HepG2 (cell line): ENCODE measurements around the gene IFT172. TPM values are rescaled to one million over a fixed set of nuclear protein-coding genes. Genes with fewer than 3 reads are reported as not detected.

Experiments used
- ARNT2 ChIP-seq: sonication (generic); formaldehyde crosslinking; IDR thresholded peaks from 2 replicates; pipeline ENCODE4 v1.8.0; 2022; ENCODE audit warnings: mild to moderate bottlenecking, low read depth, missing genetic modification reagents, moderate library complexity
- EP300 ChIP-seq, 3 experiments: sonication (generic) in 1 of 3; formaldehyde crosslinking in 1 of 3; IDR thresholded peaks; 2 replicates each; pipeline versions ENCODE4 v1.5.1 to v1.6.1; 2011 to 2020; ENCODE audit warnings: low read depth in 2 of 3, low read length in 2 of 3, borderline replicate concordance in 1 of 3, improper control_type of control experiment in 1 of 3, mild to moderate bottlenecking in 1 of 3, missing genetic modification reagents in 1 of 3, moderate library complexity in 1 of 3
- HNRNPK ChIP-seq: fragments of 200-400 bp; formaldehyde crosslinking; IDR thresholded peaks from 2 replicates; pipeline ENCODE4 v1.6.1; 2018; ENCODE audit warnings: low read length, low read depth, moderate library complexity, mild to moderate bottlenecking; ENCODE audit not compliant: poor library complexity, severe bottlenecking
- HOXA7 ChIP-seq: sonication (generic); formaldehyde crosslinking; IDR thresholded peaks from 2 replicates; pipeline ENCODE4 v1.8.1; 2022; ENCODE audit warnings: mild to moderate bottlenecking, missing genetic modification reagents, moderate library complexity
- MBNL3 ChIP-seq: fragments of 250-450 bp; sonication (Bioruptor Pico); conservative IDR thresholded peaks from 2 replicates; pipeline ENCODE4 v1.8.0; 2022; ENCODE audit warnings: mild to moderate bottlenecking, inconsistent platforms
- PAX8 ChIP-seq: sonication (generic); formaldehyde crosslinking; IDR thresholded peaks from 2 replicates; pipeline ENCODE4 v1.8.0; 2022; ENCODE audit warnings: mild to moderate bottlenecking, missing genetic modification reagents, borderline replicate concordance
- POLR2AphosphoS2 ChIP-seq: IDR thresholded peaks from 2 replicates; pipeline ENCODE4 v1.6.1; 2011; ENCODE audit warnings: low read depth, low read length, improper control_type of control experiment
- RBAK ChIP-seq: sonication (generic); formaldehyde crosslinking; IDR thresholded peaks from 2 replicates; pipeline ENCODE4 v1.5.1; 2020; ENCODE audit warnings: mild to moderate bottlenecking, missing genetic modification reagents
- RFXANK ChIP-seq: IDR thresholded peaks from 2 replicates; pipeline ENCODE4 v1.6.1; 2016
- SCMH1 ChIP-seq: sonication (generic); formaldehyde crosslinking; IDR thresholded peaks from 2 replicates; pipeline ENCODE4 v1.9.0; 2021; ENCODE audit warnings: missing genetic modification reagents, mild to moderate bottlenecking, borderline replicate concordance
- ZBTB3 ChIP-seq: sonication (generic); formaldehyde crosslinking; IDR thresholded peaks from 2 replicates; pipeline ENCODE4 v1.4.0; 2020; ENCODE audit warnings: low read depth, mild to moderate bottlenecking, moderate library complexity, missing genetic modification reagents, borderline replicate concordance
- ZMYM4 ChIP-seq: sonication (generic); formaldehyde crosslinking; IDR thresholded peaks from 2 replicates; pipeline ENCODE4 v1.8.1; 2023; ENCODE audit warnings: mild to moderate bottlenecking, missing genetic modification reagents
- ZNF264 ChIP-seq: sonication (generic); formaldehyde crosslinking; IDR thresholded peaks from 2 replicates; pipeline ENCODE4 v1.4.0; 2020; ENCODE audit warnings: missing genetic modification reagents
- polyA plus RNA-seq, 8 experiments: library from polyadenylated mRNA; depleted of rRNA in 3 of 8; stranded (reverse) in 7 of 8; unstranded in 1 of 8; fragments of >200 nt; fragmentation: Illumina TruSeq in 4 of 8; extraction: Trizol in 4 of 8; gene quantifications; 2 replicates each; pipeline versions ENCODE4 v1.2.1 to v1.2.3, GENCODE V29; 2011 to 2016; ENCODE audit warnings: low read depth in 4 of 8, missing spikeins in 1 of 8, mixed read lengths in 1 of 8; ENCODE audit not compliant: insufficient read depth in 1 of 8
- total RNA-seq, 5 experiments: library from RNA; depleted of rRNA; stranded (reverse); fragments of >200 nt; fragmentation: Illumina TruSeq; extraction: Trizol; gene quantifications; 2 replicates each; pipeline ENCODE4 v1.2.3, GENCODE V29; 2016; ENCODE audit warnings: low read depth in 1 of 5
- TF ChIP-seq, protein P1 (sequence below): sonication (generic); formaldehyde crosslinking; IDR thresholded peaks from 2 replicates; pipeline ENCODE4 v1.5.0; 2020; ENCODE audit warnings: mild to moderate bottlenecking, missing genetic modification reagents
- TF ChIP-seq, protein P2 (sequence below): sonication (generic); formaldehyde crosslinking; IDR thresholded peaks from 2 replicates; pipeline ENCODE4 v1.4.0; 2020; ENCODE audit warnings: mild to moderate bottlenecking, missing genetic modification reagents, borderline replicate concordance
- TF ChIP-seq, protein P3 (sequence below): sonication (generic); formaldehyde crosslinking; IDR thresholded peaks from 2 replicates; pipeline ENCODE4 v1.4.0; 2020; ENCODE audit warnings: missing genetic modification reagents, mild to moderate bottlenecking, borderline replicate concordance
- TF ChIP-seq, protein P4 (sequence below): IDR thresholded peaks from 2 replicates; pipeline ENCODE4 v1.6.1; 2016; ENCODE audit warnings: missing genetic modification reagents, missing compliant biosample characterization
- TF ChIP-seq, protein P5 (sequence below): sonication (generic); formaldehyde crosslinking; IDR thresholded peaks from 2 replicates; pipeline ENCODE4 v1.8.1; 2023; ENCODE audit warnings: mild to moderate bottlenecking, missing genetic modification reagents

Gene IFT172
- total and polyA plus RNA-seq, 2 of the 13 experiments (the other 11 are each of a cell fraction or from before 2014, with no cell fraction given), result 21.6 to 35.7 TPM

DNA sequence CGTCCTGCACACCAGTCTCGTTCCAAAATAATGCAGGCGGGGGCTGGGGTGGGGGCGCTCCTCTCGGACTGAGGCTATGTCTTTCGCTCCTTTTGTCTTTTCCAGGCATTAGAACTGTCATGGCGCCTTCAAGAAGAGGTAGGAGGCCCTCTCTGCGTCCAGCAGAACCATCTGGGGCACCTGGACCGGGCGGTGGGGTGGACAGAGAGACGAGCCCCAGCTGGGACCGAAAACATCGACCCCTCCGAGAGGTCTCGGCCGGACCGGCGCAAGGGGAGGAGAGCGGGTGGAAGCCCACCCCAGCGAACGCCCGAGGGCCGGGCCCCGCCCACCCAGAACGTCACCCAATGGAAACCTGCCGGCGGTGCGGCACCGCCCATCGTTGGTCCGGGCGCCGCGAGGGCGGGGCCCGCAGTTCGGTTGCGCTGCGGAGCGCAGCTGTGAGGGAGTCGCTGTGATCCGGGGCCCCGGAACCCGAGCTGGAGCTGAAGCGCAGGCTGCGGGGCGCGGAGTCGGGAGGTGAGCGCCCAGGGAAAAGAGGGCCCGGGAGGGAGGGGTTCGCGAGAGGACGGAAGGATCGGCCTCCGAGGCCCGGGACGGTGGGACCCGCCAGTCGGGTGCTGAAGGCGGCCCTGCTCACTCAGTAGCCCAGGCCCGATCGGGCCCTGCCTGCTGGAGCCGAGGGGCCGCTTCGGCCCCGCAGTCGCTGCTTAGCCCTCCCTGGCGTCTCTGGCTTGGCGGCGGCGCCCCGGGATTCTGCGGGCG is 61.1 kb downstream of the IFT172 start, which contains the start of gene NRBP1 (continued):
- TF ChIP-seq, protein P1, sequence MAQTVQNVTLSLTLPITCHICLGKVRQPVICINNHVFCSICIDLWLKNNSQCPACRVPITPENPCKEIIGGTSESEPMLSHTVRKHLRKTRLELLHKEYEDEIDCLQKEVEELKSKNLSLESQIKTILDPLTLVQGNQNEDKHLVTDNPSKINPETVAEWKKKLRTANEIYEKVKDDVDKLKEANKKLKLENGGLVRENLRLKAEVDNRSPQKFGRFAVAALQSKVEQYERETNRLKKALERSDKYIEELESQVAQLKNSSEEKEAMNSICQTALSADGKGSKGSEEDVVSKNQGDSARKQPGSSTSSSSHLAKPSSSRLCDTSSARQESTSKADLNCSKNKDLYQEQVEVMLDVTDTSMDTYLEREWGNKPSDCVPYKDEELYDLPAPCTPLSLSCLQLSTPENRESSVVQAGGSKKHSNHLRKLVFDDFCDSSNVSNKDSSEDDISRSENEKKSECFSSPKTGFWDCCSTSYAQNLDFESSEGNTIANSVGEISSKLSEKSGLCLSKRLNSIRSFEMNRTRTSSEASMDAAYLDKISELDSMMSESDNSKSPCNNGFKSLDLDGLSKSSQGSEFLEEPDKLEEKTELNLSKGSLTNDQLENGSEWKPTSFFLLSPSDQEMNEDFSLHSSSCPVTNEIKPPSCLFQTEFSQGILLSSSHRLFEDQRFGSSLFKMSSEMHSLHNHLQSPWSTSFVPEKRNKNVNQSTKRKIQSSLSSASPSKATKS (CRISPR knock-in tag), result 0 out of 2 replicates have a peak, but pooled peaks have one; percentile 92
- TF ChIP-seq RBAK (no peak), POLR2AphosphoS2 (peak; percentile 86), EP300 (IDR thresholded peaks at IDR 0.05; ENCODE audit: low read depth in 2 of 2, low read length in 2 of 2) (peak in 1 of 2 experiments; percentile 18; a peak in 2 of 4 replicates), EP300 (CRISPR knock-in tag; IDR thresholded peaks at IDR 0.05; ENCODE audit: borderline replicate concordance) (no peak; the same call in 1 of the 2 replicates), HOXA7 (no peak), ZMYM4 (CRISPR knock-in tag) (peak; percentile 89), HNRNPK (peak; percentile 96), ZNF264 (peak; percentile 34; the same call in 1 of the 2 replicates), ZBTB3 (CRISPR knock-in tag) (no peak; the same call in 1 of the 2 replicates), ARNT2 (CRISPR knock-in tag) (peak; percentile 86), SCMH1 (CRISPR knock-in tag) (no peak), PAX8 (peak; percentile 72; the same call in 1 of the 2 replicates), RFXANK (CRISPR knock-in tag) (0 out of 2 replicates have a peak, but pooled peaks have one; percentile 15), MBNL3 (CRISPR knock-in tag) (no peak)
- TF ChIP-seq, protein P2, sequence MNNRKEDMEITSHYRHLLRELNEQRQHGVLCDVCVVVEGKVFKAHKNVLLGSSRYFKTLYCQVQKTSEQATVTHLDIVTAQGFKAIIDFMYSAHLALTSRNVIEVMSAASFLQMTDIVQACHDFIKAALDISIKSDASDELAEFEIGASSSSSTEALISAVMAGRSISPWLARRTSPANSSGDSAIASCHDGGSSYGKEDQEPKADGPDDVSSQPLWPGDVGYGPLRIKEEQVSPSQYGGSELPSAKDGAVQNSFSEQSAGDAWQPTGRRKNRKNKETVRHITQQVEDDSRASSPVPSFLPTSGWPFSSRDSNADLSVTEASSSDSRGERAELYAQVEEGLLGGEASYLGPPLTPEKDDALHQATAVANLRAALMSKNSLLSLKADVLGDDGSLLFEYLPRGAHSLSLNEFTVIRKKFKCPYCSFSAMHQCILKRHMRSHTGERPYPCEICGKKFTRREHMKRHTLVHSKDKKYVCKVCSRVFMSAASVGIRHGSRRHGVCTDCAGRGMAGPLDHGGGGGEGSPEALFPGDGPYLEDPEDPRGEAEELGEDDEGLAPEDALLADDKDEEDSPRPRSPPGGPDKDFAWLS, result no peak
- TF ChIP-seq, protein P3, sequence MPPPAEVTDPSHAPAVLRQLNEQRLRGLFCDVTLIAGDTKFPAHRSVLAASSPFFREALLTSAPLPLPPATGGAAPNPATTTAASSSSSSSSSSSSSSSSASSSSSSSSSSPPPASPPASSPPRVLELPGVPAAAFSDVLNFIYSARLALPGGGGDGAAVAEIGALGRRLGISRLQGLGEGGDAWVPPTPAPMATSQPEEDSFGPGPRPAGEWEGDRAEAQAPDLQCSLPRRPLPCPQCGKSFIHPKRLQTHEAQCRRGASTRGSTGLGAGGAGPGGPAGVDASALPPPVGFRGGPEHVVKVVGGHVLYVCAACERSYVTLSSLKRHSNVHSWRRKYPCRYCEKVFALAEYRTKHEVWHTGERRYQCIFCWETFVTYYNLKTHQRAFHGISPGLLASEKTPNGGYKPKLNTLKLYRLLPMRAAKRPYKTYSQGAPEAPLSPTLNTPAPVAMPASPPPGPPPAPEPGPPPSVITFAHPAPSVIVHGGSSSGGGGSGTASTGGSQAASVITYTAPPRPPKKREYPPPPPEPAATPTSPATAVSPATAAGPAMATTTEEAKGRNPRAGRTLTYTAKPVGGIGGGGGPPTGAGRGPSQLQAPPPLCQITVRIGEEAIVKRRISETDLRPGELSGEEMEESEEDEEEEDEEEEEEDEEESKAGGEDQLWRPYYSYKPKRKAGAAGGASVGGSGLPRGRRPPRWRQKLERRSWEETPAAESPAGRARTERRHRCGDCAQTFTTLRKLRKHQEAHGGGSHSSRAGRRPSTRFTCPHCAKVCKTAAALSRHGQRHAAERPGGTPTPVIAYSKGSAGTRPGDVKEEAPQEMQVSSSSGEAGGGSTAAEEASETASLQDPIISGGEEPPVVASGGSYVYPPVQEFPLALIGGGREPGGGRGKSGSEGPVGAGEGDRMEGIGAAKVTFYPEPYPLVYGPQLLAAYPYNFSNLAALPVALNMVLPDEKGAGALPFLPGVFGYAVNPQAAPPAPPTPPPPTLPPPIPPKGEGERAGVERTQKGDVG (CRISPR knock-in tag), result no peak
- TF ChIP-seq, protein P4, sequence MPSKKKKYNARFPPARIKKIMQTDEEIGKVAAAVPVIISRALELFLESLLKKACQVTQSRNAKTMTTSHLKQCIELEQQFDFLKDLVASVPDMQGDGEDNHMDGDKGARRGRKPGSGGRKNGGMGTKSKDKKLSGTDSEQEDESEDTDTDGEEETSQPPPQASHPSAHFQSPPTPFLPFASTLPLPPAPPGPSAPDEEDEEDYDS, result peak; percentile 91
- TF ChIP-seq, protein P5, sequence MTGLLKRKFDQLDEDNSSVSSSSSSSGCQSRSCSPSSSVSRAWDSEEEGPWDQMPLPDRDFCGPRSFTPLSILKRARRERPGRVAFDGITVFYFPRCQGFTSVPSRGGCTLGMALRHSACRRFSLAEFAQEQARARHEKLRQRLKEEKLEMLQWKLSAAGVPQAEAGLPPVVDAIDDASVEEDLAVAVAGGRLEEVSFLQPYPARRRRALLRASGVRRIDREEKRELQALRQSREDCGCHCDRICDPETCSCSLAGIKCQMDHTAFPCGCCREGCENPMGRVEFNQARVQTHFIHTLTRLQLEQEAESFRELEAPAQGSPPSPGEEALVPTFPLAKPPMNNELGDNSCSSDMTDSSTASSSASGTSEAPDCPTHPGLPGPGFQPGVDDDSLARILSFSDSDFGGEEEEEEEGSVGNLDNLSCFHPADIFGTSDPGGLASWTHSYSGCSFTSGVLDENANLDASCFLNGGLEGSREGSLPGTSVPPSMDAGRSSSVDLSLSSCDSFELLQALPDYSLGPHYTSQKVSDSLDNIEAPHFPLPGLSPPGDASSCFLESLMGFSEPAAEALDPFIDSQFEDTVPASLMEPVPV (CRISPR knock-in tag), result no peak; the same call in 1 of the 2 replicates
